Peyer's patch (tissue), 4 donors: Measurements from ENCODE around the gene IL34.

Experiments
- POLR2A ChIP-seq, 2 donors: fragments of 450-650 bp; IDR thresholded peaks; one replicate each; pipeline ENCODE4 v1.5.1; 2017; ENCODE audit warnings: antibody characterized with exemption in 2 of 2, mild to moderate bottlenecking in 2 of 2, moderate library complexity in 2 of 2
- TF ChIP-seq, protein P1 (sequence below), 6 experiments: fragments of 450-650 bp in 4 of 6; fragments of 200-600 bp in 2 of 6; sonication (generic) in 1 of 6; IDR thresholded peaks; one replicate each; pipeline ENCODE4 v1.5.1; 2017 to 2019; ENCODE audit warnings: antibody characterized with exemption in 6 of 6, mild to moderate bottlenecking in 3 of 6, moderate library complexity in 1 of 6

DNA sequence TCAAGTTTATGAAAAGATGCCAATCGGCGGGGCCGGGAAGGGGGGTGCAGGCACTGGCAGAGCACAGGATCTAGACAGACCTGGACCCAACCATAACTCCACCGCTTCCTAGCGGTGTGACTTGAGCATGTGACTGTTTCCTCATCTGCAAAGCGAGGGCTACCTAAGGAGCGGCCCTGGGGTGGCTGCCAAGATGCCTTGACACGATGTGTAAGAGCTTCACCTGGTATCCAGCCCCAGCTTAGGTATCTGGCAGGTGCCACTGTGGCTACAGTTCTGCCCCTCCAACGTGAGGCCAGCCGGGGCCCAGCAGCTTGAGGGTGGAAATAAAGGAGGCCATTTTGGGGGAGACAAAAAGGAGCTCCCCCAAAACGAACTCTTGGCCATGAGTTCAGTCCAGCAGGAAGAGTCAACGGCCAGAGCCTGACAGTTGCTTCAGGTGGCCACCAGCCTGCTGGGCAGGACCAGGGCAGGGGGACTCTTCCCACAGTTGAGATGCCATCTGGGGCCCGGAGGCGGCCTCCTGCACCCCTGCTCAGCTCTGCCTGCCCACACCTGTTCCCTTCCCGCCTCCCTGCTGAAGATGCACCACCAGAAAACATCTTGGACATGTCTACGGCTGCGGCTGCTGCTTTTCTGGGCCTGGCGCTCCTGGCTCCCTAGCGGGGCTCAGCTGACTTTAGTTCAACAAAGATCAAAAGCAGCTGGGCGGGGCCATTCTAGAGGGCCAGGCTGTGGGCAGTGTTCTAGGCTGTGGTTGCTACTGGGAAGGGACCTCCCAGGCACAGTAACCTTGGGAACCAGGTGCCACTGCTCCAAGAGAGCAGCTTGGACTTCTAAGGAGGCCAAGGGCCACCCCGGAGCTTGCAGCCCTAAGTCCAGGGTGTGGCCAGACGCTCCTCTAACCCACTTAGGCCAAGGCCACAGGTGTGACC lies 42.9 kb downstream of the IL34 start:
- TF ChIP-seq, protein P1, sequence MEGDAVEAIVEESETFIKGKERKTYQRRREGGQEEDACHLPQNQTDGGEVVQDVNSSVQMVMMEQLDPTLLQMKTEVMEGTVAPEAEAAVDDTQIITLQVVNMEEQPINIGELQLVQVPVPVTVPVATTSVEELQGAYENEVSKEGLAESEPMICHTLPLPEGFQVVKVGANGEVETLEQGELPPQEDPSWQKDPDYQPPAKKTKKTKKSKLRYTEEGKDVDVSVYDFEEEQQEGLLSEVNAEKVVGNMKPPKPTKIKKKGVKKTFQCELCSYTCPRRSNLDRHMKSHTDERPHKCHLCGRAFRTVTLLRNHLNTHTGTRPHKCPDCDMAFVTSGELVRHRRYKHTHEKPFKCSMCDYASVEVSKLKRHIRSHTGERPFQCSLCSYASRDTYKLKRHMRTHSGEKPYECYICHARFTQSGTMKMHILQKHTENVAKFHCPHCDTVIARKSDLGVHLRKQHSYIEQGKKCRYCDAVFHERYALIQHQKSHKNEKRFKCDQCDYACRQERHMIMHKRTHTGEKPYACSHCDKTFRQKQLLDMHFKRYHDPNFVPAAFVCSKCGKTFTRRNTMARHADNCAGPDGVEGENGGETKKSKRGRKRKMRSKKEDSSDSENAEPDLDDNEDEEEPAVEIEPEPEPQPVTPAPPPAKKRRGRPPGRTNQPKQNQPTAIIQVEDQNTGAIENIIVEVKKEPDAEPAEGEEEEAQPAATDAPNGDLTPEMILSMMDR (IDR thresholded peaks at IDR 0.05) = no peak
- TF ChIP-seq POLR2A (IDR thresholded peaks at IDR 0.05) = no peak
